SJCRH30 (cell line): ENCODE results near the gene SORCS2. TPM values are rescaled to one million over a fixed set of nuclear protein-coding genes. Genes with fewer than 3 reads are reported as not detected.
"Not testable (repeated sequence)": the region's sequence is repeated elsewhere in the genome, so short reads cannot be mapped to it uniquely, and the experiment has no call there.

ENCODE experiments used
- DNase-seq, 2 experiments: peaks; one replicate each; pipeline ENCODE4 v3.0.0-alpha.2; 2015 to 2020
- H3K27ac ChIP-seq: fragments of 250-450 bp; sonication (Bioruptor Pico); 2 replicates; pipeline ENCODE4 v1.5.1; 2020; ENCODE audit warnings: mild to moderate bottlenecking, moderate library complexity
- H3K27me3 ChIP-seq: fragments of 250-450 bp; sonication (Bioruptor Pico); 2 replicates; pipeline ENCODE4 v1.5.1; 2020; ENCODE audit warnings: mild to moderate bottlenecking, moderate library complexity
- H3K36me3 ChIP-seq: fragments of 250-450 bp; sonication (Bioruptor Pico); 2 replicates; pipeline ENCODE4 v1.5.1; 2020; ENCODE audit warnings: mild to moderate bottlenecking, moderate library complexity
- H3K4me1 ChIP-seq: fragments of 250-450 bp; sonication (Bioruptor Pico); 2 replicates; pipeline ENCODE4 v1.5.1; 2020; ENCODE audit warnings: mild to moderate bottlenecking, moderate library complexity
- H3K4me3 ChIP-seq: fragments of 250-450 bp; sonication (Bioruptor Pico); 2 replicates; pipeline ENCODE4 v1.5.1; 2020; ENCODE audit warnings: mild to moderate bottlenecking, moderate library complexity
- H3K9me3 ChIP-seq: fragments of 250-450 bp; sonication (Bioruptor Pico); replicated peaks from 2 replicates; pipeline ENCODE4 v1.5.1; 2020; ENCODE audit warnings: mild to moderate bottlenecking, moderate library complexity
- total RNA-seq: library from RNA; depleted of rRNA; stranded (reverse); fragments of >200 nt; shearing (Covaris generic); gene quantifications from 2 replicates; pipeline ENCODE4 v1.2.3, GENCODE V29; 2014

The SORCS2 gene
- total RNA-seq, 1 experiment from 2014 or later, result 1.4 TPM

GRCh38 chr4:7208509-7209451, 16.4 kb downstream of the SORCS2 start:
- no peaks in the 10 kb centered on the region for H3K9me3 ChIP-seq
- no peak overlapping the region for H3K4me3 ChIP-seq
- H3K36me3 ChIP-seq, result no peaks in the 10 kb centered on the region
- no peak for DNase-seq
- H3K27ac ChIP-seq, result no peak overlapping the region
- H3K27me3 ChIP-seq, result no peaks in the 10 kb centered on the region
- peaks cover 25% of the 10 kb centered on the region for H3K4me1 ChIP-seq

- Histone ChIP-seq H3K27ac (no peak overlapping the region), H3K4me3 (no peak overlapping the region), H3K27me3 (no peaks in the 10 kb centered on the region), H3K4me1 (peaks cover 25% of the 10 kb centered on the region), H3K36me3 (no peaks in the 10 kb centered on the region), H3K9me3 (no peaks in the 10 kb centered on the region)
- no peak for DNase-seq
These were observed 17.4 kb downstream of the SORCS2 start for GRCh38 chr4:7209699-7210098.

GRCh38 chr4:7210824-7211223, 18.5 kb downstream of the SORCS2 start:
- no peaks in the 10 kb centered on the region for H3K27me3 ChIP-seq
- no peaks in the 10 kb centered on the region for H3K9me3 ChIP-seq
- peaks cover 20% of the 10 kb centered on the region for H3K4me1 ChIP-seq
- H3K36me3 ChIP-seq, result no peaks in the 10 kb centered on the region
- H3K4me3 ChIP-seq, result no peak overlapping the region
- no peak overlapping the region for H3K27ac ChIP-seq
- DNase-seq, result no peak

GRCh38 chr4:7212101-7212674, 19.9 kb downstream of the SORCS2 start:
- Histone ChIP-seq H3K27ac (no peak overlapping the region), H3K36me3 (no peaks in the 10 kb centered on the region), H3K4me3 (no peak overlapping the region), H3K4me1 (peaks cover 8% of the 10 kb centered on the region), H3K27me3 (no peaks in the 10 kb centered on the region), H3K9me3 (no peaks in the 10 kb centered on the region)
- no peak for DNase-seq

GRCh38 chr4:7212921-7213320, 20.6 kb downstream of the SORCS2 start:
- no peak for DNase-seq
- Histone ChIP-seq H3K36me3 (no peaks in the 10 kb centered on the region), H3K27ac (no peak overlapping the region), H3K4me1 (peaks cover 2% of the 10 kb centered on the region; the same call in 1 of the 2 replicates), H3K4me3 (no peak overlapping the region), H3K9me3 (no peaks in the 10 kb centered on the region), H3K27me3 (no peaks in the 10 kb centered on the region)

GRCh38 chr4:7213807-7214206, 21.5 kb downstream of the SORCS2 start:
- H3K4me1 ChIP-seq, result no peaks in the 10 kb centered on the region
- H3K36me3 ChIP-seq, result no peaks in the 10 kb centered on the region
- peak in 1 of 2 experiments; percentile 38 for DNase-seq
- no peak overlapping the region for H3K4me3 ChIP-seq
- H3K27me3 ChIP-seq, result no peaks in the 10 kb centered on the region
- no peak overlapping the region for H3K27ac ChIP-seq
- no peaks in the 10 kb centered on the region for H3K9me3 ChIP-seq

GRCh38 chr4:7214359-7214758, 22.0 kb downstream of the SORCS2 start:
- no peak for DNase-seq
- no peak overlapping the region for H3K4me3 ChIP-seq

GRCh38 chr4:7215187-7215586, 22.8 kb downstream of the SORCS2 start:
- not testable (repeated sequence) for H3K4me3 ChIP-seq, H3K27ac ChIP-seq, H3K36me3 ChIP-seq, H3K27me3 ChIP-seq, H3K9me3 ChIP-seq, H3K4me1 ChIP-seq, DNase-seq

More at GRCh38 chr4:7214359-7214758, 22.0 kb downstream of the SORCS2 start:
- Histone ChIP-seq H3K36me3 (no peaks in the 10 kb centered on the region), H3K4me1 (no peaks in the 10 kb centered on the region), H3K27ac (no peak overlapping the region), H3K27me3 (no peaks in the 10 kb centered on the region), H3K9me3 (no peaks in the 10 kb centered on the region)

- H3K36me3 ChIP-seq, result no peaks in the 10 kb centered on the region
- H3K4me3 ChIP-seq, result no peak overlapping the region
- DNase-seq, result no peak
- peaks cover 3% of the 10 kb centered on the region; the same call in 1 of the 2 replicates for H3K27me3 ChIP-seq
- H3K27ac ChIP-seq, result no peak overlapping the region
- no peaks in the 10 kb centered on the region for H3K4me1 ChIP-seq
- H3K9me3 ChIP-seq, result no peaks in the 10 kb centered on the region
These were observed 24.7 kb downstream of the SORCS2 start for GRCh38 chr4:7217039-7217438.

GRCh38 chr4:7217474-7218321, 25.4 kb downstream of the SORCS2 start:
- Histone ChIP-seq H3K27ac (no peak overlapping the region), H3K4me3 (no peak overlapping the region), H3K36me3 (no peaks in the 10 kb centered on the region), H3K4me1 (no peaks in the 10 kb centered on the region), H3K9me3 (no peaks in the 10 kb centered on the region), H3K27me3 (peaks cover 3% of the 10 kb centered on the region; the same call in 1 of the 2 replicates)
- DNase-seq, result no peak

GRCh38 chr4:7218686-7219085, 26.3 kb downstream of the SORCS2 start:
- no peak for DNase-seq
- Histone ChIP-seq H3K4me3 (no peak overlapping the region), H3K9me3 (no peaks in the 10 kb centered on the region), H3K27ac (no peak overlapping the region), H3K36me3 (no peaks in the 10 kb centered on the region), H3K27me3 (peaks cover 3% of the 10 kb centered on the region; the same call in 1 of the 2 replicates), H3K4me1 (no peaks in the 10 kb centered on the region)

- DNase-seq, result no peak
- H3K27me3 ChIP-seq, result peaks cover 6% of the 10 kb centered on the region; the same call in 1 of the 2 replicates
- no peaks in the 10 kb centered on the region for H3K9me3 ChIP-seq
These were observed 30.2 kb downstream of the SORCS2 start for GRCh38 chr4:7222521-7222920.

GRCh38 chr4:7223541-7223940, 31.2 kb downstream of the SORCS2 start:
- no peak overlapping the region for H3K4me3 ChIP-seq
- H3K9me3 ChIP-seq, result no peaks in the 10 kb centered on the region
- H3K4me1 ChIP-seq, result peaks cover 12% of the 10 kb centered on the region
- H3K36me3 ChIP-seq, result no peaks in the 10 kb centered on the region
- H3K27ac ChIP-seq, result no peak overlapping the region
- peaks cover 6% of the 10 kb centered on the region; the same call in 1 of the 2 replicates for H3K27me3 ChIP-seq
- peak in 1 of 2 experiments; percentile 21 for DNase-seq

More at GRCh38 chr4:7222521-7222920, 30.2 kb downstream of the SORCS2 start:
- H3K4me1 ChIP-seq, result peaks cover 12% of the 10 kb centered on the region
- H3K4me3 ChIP-seq, result no peak overlapping the region
- H3K27ac ChIP-seq, result no peak overlapping the region
- no peaks in the 10 kb centered on the region for H3K36me3 ChIP-seq

- H3K36me3 ChIP-seq, result no peaks in the 10 kb centered on the region
- H3K4me1 ChIP-seq, result peaks cover 12% of the 10 kb centered on the region
These were observed 31.7 kb downstream of the SORCS2 start for GRCh38 chr4:7224001-7224400.

More at GRCh38 chr4:7224001-7224400, 31.7 kb downstream of the SORCS2 start:
- DNase-seq, result no peak
- H3K27ac ChIP-seq, result no peak overlapping the region
- peaks cover 6% of the 10 kb centered on the region; the same call in 1 of the 2 replicates for H3K27me3 ChIP-seq
- H3K4me3 ChIP-seq, result no peak overlapping the region
- no peaks in the 10 kb centered on the region for H3K9me3 ChIP-seq
